Esophagus mucosa (tissue), 1 donor: ENCODE measurements around the gene TRAP1. TPM values are rescaled to one million over a fixed set of nuclear protein-coding genes. Genes with fewer than 3 reads are reported as not detected.

ENCODE experiments used
- ATAC-seq: fragments of 200-7000 bp; cut with Tn5 transposase; one replicate; pipeline ENCODE4 v1.9.1; 2020
- total RNA-seq: library from RNA; stranded (reverse); gene quantifications from one replicate; pipeline ENCODE4 v1.2.4, GENCODE V29; 2023
- donor health status: DM: yes; HTN: yes; CAD: no.

Gene TRAP1
- total RNA-seq, 1 donor from 2014 or later = 131 TPM

DNA sequence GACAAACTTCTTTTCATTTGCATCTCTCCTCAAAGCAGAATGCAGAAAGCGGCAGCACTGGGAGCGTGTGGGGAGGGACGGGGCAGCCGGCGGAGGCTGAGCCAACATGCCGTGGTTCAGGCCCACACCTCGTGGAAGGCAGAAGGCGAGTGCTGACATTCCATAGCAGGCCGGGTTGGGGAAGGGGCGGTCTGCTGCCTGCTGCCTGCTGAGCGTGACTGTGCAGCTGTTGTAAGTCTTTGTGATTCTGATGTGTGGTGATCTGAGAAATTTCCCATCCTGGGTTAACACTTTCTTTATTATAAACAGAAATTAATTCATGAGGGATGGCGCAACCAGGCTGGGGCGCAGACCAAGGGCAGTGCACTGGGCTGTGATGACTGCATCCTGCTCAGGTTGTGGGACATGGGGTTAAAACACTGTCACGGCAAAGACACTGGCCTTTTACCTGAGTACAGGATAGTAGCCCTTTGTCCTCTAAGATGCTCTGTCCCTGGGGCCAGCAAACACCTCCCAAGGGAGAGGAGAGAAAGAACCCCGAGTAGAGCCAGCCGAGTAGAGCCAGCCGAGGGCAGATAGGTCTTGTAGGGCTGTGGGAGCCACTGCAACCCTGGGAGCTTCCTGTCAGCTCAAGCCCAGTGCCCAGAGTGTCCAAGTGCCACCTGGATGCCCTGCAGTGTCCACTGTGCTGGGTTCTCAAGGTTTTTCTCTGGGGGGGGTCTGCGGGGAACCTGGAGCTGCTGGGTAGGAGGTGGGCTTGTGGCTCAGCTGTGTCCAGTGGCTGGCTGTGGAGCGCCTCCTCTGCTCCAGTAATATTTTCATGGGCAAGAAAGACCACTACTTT is 71.6 kb downstream of the TRAP1 start:
- ATAC-seq = no peak

DNA sequence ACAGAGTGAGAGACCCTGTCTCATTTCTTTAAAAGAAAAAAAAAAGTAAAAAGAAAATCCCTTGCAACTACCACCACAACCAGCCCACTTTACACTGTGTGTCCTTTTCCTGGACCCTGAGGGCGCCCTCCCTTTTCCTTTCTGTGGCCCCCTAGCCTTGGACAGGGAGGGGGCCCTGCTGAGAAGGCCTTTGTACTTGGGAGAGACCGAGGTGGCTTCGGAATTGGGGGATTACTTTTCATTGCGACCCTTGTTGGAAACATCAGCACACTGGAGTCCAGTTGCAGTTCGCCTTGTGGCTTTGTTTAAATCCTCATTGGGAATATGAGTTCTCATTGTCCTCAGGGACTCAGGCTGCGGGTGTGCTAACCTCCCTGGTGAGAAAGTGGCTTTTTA is 72.2 kb downstream of the TRAP1 start:
- ATAC-seq = no peak

DNA sequence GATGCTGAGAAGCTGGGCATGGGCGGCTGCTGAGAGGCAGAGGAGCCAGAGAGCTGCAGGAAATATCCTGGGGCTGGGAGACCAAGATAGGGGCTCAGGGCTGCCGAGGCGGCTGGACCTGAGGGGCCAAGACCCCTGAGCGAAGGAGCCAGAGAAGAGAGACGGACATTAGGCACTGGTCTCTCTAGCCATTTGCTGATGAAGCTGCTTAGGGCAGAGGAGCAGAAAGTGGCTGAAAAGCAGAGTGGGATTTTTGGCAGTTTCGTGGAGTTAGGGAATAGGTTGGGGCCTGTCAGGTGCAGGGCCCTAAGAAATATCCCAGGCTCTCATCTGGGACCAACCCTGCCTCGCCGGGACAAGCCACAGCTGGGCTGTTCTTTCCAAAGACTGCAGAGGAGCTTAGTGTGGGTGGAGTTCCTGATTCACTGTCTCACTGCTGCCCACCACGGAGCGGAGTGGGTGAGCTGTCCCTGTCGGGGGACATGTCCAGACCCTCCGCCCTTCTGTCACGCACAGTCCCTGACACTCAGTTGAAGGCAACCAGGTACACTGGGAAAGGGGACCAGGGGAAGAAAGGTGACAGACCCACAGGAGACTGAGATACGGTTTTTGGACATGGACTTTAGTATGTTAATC is 74.1 kb downstream of the TRAP1 start:
- peak; percentile 11 for ATAC-seq

DNA sequence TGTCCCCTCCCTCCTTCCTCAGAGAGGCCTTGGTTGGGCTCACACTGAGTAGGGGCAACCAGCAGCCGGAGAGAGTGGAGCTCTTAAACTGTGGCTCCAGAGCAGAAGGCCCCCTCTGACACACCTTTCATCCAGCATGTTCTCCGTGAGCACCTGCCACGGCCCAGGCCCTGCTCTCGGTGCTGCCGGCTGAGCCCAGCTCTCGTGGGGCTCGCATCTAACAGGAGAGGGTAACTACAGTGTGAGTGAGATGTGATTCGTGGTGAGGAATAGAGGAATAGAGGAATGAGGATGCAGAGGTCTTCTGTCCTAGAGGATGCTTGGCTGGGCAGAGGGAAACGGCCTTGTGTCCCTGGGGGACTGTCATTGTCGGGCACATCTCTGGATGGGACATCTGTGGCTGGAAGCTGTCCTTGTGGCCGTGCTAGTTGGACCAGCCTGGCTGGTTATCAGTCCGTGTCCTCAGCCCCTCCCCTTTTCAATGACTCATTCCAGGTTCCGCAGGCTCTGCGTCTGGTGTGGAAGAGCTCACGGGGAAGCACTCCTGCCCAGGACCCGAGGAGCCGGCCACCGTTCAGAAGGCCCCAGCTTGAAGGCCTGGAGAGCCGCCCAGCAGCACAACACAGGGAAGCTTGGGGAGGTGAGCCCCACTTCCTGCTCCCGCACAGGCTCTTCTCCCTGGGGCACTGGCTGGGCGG is 74.8 kb downstream of the TRAP1 start:
- peak; percentile 86 for ATAC-seq

DNA sequence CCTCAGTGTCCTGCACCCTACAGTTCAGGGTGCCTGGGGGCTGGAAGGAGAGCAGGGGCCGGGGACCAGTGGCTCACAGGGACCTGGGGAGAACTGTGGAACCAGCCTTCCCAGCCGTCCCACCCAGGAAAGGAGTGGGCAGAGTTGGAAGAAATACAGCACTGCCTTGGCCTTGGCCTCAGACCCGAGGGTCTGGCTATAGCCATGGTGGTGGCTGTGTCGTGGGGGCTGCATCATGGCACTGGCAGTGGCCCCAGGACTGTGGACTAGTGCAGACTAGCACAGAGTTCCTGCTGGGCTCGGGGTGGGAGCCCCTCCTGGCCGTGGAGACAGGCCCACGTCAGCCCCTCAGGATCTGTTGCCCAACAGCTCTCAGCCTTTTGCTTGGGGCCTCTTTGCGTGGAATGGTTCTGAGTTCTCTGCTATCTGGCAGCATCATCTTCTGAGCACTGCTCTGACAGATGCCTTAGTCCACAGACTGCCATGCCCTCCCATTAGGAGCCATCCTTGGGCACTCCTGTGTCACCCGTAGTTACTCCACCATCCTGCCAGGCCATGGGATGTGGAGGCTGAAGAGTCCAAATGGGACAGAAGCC is 75.4 kb downstream of the TRAP1 start:
- ATAC-seq = no peak

DNA sequence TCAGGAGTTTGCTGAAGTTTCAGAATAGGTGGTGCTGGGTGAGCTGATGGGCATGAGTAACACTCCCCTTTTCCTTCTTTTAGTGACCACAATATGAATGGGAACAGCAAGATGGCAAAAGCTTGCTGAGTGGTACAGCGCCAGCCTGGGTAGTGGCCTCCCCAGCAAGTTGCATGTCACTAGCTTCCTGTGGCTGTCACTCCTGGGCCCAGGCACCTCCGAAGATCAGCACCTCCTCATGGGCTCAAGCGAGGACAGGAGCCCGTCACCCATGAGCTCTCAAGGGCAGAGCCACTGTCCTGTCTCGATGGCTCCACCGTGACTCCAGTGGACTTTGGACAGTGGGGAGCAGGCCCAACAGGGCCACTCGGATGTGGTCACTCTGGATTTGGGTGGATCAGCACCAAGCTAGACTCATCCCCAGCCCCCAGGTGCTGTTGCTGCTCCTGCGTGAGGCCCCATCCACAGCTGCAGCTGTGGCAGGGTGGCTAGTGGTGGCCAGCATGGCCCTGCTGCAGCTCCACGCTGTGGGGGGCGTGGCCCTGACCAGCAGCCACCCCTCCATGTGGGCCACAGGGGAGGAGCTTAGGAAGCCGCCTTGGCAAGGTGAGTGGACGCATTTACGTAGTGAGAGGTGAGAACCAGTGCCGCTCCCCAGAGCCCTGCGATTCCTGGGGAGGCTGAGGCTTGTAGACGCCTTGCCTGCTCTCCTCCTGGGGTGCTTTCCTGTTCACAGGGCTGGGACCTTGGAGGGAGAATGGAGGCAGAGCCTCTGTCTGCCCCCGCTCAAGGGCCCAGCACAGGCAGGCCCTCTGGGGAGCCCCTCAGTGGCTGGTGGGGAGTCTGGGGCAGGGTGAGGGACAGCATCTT is 76.5 kb downstream of the TRAP1 start:
- ATAC-seq = no peak

DNA sequence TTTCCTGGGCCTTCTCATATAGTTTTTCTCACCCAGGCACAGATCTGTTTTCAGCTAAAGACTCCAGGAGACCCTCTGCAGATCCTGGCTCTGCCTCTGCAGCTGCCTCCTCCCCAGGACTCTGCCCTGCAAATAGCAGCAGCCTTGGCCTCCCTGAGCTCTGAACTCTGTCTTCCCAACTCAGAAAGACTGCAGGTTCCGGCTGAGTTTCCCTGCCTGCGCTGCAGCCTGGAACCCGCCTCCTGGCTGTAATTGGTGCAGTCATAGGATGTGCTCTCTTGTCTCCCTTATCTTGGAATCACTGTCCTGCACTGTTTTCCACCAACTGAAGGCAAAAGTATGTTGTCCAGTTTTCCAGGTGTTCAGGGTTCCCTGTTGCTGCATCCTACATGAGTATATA is 77.1 kb downstream of the TRAP1 start:
- ATAC-seq = no peak

DNA sequence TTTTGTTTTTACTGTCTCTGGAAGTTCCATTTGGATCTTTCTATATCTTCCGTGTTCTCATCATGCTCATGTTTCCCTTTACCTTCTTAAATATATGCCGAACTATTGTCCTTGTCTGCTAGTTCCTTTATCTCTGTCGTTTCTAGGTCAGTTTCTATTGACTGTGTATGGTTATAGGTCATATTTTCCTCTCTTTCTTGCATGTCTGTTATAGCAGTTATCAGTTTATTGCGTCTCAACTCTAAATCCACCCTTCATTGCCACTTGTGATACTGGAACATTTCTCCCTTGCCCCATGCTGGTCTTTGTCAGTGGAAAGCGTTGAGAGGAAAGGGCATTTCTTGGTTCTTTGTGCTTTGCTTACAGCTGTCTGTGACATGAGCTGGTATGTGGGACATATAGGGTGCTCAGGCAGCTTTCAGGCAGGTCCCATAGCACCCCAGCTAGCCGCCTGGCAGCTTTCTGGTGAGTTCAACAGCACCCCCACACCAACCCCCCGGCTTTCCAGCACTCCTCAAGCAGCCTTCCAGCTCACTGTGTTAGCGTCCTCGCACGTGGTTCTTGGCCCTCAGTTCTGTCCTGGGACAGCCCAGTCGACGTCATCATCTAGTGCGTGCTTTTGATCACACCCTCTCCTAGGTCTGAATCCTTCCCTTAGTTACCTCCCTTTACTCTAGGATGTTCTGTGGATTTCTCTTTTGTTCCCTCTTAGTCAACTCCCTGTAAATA is 78.2 kb downstream of the TRAP1 start:
- ATAC-seq = no peak

DNA sequence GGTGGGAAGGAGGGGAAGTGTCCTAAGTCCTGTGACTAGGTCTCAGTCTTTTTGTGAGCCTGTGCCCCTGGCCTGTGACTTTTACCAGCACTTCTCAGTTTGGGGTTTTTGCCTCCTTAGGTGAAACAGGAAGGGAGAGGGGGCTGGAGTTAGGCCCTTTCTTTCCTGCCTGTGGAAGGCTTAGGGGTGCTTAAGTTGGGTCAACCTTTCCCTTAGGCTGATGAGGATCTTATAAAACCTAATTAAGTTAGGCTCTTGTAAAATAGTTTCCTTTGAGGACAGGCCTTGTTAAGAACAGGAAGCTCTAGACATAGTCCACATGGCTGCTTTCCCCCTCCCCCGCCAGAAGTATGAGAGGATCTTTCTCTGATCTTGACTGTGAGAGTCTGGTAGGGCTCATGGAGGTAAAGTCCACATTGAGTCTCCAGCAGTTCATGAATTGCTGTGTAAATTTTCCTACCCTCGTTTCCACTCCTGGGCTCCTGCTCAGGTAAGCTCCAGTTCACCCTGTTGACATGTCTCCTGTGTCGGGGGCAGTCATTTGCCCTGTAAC is 79.9 kb downstream of the TRAP1 start:
- ATAC-seq = no peak

DNA sequence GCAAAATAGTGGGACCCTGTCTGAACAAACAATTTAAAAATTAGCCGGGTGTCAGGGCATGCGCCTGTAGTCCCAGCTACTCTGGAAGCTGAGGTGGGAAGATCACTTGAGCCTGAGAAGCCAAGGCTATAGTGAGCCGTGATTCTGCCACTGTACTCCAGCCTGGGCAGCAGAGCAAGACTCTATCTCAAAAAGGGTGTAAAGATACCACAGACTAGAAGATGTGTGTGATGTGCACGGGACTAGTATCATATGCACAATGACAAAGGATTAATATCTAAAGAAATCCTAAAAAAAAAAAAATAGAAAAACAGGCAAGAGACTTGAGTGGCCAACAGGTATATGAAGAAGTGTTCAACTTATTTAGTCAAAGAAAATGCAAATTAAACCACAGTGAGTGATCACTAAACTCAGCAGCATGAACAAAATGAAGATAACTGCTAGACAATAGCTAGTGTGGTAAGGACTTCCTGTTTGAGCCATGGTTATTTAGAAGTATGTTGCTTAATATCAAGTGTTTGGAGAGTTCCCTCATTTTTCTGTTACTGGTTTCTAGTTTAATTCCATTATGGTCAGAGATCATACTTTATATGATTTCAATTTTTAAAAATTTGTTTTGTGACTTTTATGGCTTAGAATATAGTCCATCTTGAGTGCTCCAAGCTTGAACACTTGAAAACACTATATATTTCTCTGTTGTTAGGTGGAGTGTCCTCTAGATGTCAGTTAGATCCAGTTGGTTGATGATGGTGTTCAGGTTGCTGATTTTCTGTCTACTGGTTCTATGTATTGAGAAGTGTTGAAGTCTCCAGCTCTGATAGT is 91.2 kb downstream of the TRAP1 start:
- no peak for ATAC-seq

DNA sequence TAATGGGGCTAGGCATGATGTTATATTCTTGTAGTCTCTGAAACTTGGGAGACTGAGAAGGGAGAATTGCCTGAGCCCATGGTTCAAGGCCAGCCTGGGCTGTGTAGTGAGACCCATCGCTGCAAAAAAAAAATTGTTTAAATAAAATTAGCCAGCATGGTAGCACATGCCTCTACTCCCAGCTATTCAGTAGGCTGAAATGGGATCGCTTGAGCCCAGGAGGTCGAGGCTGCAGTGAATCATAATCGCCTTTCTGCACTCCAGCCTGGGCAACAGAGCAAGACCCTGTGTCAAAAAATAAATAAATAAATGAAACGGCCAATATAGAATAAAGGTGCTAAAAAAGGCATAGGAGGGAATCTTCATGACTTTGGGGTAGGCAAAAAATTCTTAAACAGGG is 92.0 kb downstream of the TRAP1 start:
- ATAC-seq = no peak

DNA sequence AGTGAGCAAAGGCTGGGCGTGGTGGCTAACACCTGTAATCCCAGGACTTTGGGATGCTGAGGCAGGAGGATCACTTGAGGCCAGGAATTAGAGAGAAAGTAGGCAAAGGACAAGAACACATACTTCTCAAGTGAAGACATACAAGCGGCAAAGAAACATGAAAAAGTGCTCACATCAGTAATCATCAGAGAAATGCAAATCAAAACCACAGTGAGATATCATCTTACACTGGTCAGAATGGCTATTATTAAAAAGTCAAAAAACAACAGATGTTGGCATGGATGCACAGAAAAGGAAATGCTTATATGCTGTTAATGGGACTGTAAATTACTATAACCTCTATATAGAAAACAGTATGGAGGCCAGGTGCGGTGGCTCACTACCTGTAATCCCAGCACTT is 93.7 kb downstream of the TRAP1 start:
- ATAC-seq = no peak

DNA sequence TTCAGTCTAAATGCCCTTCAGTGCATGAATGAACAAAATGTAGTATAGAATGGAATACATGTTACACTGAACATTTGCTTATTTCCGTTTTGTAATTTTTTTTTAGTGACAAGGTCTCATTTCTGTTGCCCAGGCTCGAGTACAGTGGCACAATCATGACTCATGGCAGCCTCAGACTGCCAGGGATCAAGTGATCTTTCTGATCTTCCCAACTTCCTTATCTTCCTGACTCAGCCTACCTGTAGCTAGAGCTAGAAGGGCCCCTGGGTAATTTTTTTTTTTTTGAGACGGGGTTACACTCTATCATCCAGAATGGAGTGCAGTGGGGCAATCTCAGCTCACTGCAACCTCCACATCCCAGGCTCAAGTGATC is 98.6 kb downstream of the TRAP1 start:
- ATAC-seq = peak; percentile 76

DNA sequence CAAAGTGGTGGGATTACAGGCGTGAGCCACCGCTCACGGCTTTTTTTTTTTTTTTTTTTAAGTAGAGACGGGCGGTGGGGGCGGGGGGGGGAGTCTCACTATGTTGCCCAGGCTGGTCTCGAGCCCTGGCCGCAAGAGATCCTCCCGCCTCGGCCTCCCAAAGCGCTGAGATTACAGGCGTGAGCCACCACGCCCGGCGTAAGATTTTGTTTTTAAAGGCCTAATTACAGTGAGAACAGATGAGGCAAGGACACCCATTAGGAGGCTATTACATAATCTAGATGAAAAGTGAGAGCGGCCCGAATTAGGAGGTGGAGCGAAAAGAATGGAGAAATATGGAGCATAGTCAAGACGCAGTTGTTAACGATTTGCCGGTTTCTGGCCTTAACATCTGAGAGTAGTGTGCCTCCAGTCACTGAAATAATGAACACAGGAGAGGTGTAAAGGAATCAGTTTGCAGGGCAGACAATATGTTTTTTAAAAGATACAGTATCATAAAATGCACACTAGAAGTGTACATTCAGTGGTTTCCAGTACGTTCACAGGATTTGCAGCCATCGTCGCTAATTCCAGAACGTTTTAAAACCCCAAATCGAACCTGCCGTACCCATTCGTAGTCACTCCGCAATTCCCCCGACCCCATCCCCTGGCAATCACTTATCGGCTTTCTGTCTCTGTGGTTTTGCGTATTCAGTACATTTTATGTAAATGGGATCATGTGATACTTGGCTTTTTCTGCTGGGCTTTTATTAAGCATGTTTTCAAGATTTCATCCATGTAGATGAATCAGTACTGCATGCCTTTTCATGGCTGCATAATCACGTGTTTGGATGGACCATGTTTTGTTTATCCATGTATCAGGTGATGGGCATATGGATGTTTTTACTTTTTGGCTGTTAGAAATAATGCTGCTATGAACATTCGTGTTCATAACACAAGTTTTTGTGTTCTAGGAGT is 104.5 kb downstream of the TRAP1 start:
- ATAC-seq = no peak

DNA sequence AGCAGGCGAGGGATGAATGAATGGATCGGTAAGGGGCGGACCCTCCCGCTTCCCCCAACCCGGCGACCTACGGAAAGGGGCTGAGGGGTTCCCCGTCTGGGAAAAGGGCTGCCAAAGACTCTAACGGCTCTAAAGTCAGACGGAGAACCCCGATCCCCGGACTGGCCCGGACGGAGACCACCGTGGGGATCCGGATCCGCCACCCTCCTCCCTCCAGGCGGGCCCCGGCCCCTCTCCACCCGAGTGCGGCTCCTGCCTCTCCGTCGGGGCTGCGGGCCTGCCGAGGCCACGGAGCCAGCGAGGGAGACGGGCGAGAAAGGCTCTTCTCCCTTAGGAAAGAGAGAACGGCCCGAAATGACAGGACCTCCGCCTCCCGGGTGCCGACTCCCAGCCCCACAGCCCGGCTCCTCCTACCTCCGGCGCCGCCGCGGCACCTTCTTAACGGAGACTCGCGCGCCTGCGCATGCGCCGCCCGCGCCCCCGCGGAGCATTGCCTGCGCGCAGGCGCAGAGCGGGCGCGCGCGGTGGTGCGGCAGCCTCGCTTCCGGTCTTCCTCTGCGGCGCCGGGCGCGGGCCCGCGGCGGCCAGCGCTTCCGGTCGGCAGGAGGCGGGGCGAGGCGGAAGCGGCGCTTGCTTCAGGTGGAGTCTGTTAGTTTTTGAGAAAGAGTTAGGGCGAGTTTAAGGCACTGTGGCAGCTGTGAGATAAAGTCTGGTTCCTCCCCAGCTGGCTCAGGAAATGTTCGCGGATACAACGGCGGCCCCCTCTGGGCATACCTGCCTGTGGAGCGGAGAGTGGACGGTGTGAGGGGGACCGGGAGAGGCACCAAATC is 106.0 kb downstream of the TRAP1 start, which contains the start of gene SLX4:
TSS of gene SLX4 (minus strand) at position 461 of the 830 bp plus-strand sequence. CDS start 2,642 bp downstream, outside the sequence.
- ATAC-seq = peak; percentile 96

DNA sequence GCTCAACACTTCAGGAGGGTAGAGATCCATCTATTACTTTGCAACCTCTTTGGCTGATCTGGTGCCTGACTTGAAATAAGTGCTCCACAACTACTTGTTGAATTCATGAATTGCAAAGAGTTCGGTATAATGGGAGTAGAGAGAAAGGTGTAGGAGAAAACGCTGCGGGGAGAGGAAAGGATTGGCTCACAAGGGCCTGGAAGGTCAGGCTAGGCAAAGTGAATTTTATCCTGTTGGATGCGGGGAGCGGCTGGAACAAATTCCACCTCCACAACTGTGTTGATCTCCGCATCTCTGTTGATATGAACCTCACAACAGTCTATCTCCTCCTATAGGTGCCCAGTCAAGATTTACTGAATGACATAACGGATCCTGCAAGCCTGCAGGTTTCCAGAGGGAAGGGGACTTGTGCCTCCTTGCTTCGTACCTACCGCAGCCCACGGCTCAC is 106.6 kb downstream of the TRAP1 start:
- ATAC-seq = peak; percentile 10

DNA sequence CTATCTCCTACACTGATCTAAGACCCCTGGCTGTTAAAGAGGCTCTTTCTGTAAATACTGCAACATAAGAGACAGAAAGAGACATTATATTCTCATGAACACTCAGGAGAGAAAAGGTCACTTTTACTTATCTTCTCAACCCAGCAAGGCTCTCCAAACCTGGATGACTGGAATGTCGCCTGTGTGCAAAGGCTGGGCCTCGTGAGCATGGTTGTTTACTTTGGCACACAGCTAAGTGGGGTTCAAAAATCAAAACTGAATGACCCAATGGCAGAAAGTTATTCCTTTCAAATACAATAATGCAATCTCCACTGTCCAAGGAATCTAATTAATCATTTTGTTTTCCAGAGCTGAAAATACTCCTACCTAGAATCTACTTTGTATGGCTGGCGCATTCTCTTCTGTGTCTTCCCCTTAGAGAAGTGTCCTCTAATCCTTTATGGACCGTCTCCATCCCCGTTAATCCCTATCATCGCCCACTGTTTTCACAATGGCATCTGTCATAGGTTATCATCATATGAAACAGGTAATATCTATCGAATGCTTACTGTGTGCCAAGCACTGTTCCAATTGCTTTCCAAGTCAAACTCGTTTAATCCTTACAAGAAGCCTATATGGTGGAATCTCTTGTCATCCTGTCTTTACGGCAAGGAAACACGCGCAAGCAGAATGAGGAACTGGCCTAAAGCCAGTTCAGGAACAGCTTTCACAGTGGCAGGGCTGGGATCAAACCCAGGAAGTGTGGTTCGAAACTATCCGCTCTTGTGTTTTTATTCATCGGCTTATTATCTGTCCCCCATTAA is 107.2 kb downstream of the TRAP1 start:
- ATAC-seq = no peak
